HG02763 (cell line): ENCODE measurements around the gene OR1A1.
"Not testable (repeated sequence)": the region's sequence is repeated elsewhere in the genome, so short reads cannot be mapped to it uniquely, and the experiment has no call there.

Experiments
- ATAC-seq: cut with Tn5 transposase; IDR thresholded peaks from one replicate; pipeline ENCODE4 v1.9.1; 2021; ENCODE audit warnings: mild to moderate bottlenecking, moderate library complexity; ENCODE audit not compliant: unreplicated experiment

Gene OR1A1, protein sequence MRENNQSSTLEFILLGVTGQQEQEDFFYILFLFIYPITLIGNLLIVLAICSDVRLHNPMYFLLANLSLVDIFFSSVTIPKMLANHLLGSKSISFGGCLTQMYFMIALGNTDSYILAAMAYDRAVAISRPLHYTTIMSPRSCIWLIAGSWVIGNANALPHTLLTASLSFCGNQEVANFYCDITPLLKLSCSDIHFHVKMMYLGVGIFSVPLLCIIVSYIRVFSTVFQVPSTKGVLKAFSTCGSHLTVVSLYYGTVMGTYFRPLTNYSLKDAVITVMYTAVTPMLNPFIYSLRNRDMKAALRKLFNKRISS

DNA sequence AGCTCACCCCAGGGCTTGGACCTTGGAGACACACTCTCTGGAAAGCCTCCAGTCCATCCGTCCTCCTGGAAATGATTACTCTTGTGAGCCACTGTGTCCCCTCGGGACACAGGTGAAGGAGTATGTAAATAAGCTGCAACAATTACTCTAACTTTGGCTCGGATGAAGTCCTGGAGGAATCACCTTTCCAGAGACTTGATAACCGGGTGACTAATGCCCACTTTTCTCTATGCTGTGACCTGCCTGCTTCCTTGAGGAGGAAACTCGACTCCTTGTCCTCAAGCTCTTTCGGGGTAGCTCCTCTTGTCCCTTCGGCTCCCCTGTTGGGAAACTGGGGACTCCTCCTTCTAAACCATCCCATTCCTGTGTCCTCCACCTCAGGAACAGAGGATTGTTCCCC lies at the start of gene OR1A1:
Gene OR1A1 (plus strand): TSS at position 301 of the 400 bp plus-strand sequence. CDS start 7,954 bp downstream, outside the sequence.
- no peak for ATAC-seq

DNA sequence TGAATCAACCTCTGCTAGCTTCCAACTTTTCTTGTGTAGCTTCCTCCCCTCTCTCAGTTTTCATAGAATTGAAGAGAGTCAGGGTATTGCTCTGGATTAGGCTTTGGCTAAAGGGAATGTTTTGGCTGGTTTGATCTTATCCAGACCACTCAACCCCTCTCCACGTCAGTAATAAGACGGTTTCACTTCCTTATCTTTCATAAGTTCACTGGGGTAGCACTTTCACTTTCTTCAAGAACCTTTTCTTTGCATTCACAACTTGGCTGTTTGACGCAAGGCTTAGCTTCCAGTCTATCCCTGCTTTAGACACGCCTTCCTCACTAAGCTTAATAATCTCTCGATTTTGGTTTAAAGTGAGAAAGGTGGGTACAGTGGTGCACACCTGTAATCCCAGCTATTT lies 39.9 kb upstream of the OR1A1 start:
- ATAC-seq, result no peak

DNA sequence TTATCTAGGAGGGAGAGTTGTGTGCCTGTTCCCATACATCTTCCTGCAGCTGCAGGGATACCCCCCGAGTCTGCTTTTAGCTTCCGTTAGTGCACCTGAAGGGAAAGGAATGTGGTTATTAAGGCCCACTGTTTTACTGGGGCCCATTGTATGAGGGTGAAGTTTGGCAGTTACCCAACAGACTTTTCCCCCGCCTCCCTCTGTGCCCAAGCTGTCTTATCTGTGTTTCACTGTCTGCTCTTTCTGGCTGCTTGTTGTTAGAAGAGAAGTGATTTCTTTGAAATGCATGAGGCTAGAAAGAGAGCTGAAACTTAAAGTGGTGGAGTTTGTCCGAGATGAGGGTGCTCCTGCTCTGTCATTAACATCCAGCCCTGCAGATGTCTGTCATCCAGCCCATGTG lies 17.5 kb upstream of the OR1A1 start:
- no peak for ATAC-seq

DNA sequence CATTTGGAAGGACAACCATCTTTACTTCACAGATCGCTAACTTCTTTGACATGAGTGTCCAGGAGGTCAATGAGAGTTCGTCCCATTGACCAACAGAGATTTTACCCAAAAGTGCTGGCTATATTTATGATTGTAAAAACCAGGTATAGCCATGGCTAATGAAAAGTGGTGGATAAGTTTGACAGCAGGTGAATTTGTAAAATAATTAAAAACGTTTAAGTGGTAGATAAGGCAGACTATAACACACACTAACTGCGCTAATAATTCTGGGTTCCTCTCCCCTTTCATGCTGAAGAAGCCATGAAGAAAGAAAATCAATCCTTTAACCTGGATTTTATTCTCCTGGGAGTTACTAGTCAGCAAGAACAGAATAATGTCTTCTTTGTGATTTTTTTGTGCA lies 10.2 kb upstream of the OR1A1 start, which contains the start of gene OR1A2:
Gene OR1A2 (plus strand): TSS at position 301 of the 400 bp plus-strand sequence. CDS start 0 bp downstream, at position 301.
- ATAC-seq, result no peak

DNA sequence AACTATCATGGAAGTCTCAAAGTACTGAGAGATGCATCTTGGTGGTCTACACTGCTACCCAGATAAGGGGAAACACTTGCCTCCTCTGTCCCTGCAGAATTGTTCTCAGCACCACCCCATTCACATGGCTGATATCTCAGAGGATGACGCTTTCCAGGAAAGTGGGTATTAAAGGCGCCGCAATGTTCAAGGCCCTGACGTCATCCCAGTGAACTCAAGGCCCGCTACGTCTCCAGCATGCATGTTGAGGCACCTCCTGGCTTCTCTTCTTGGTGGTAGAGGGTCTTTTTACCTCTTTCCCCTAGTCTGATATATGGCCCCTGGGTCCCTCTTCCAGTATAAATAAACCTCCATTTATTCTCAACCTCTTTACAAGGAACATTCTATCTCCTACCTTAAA lies 1.0 kb downstream of the OR1A1 start:
- ATAC-seq, result no peak

DNA sequence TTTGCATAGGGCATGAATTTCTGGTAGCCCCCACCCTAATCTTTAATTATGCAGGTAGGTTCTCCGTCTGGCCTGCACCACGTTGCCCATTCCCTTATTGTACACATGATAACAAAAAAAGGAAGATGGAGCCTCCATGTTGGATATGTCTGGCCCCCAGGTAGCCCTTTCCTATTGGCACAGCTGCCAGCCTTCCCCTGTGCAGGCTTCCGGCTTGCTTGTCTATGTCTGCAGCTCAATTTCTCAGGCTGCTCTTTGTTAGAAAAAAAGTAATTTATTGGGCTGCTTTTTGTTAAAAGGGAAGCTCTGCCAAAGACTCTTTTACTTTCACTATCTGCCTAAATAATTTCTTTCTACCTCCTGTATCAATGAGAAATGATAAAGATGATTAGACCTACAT lies 5.5 kb downstream of the OR1A1 start:
- ATAC-seq, result no peak

DNA sequence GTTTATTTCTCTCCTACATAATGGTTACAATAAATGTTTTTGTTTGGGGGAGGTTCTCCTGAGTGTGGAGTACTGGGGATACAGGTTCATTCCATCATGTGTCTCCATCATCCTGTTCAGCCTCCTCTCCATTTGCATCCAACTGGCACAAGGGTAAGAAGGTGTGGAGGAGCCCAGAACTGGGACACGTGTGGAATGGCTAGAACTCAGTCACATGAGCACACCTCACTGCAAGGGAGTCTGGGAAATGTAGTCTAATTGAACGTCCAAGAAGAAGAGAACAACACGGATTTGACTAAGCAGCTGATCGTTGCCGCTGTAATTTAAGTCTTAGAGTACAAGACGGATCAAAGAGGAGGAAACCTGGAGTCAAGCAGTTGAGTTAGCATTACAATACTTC lies 6.1 kb downstream of the OR1A1 start:
- no peak for ATAC-seq

DNA sequence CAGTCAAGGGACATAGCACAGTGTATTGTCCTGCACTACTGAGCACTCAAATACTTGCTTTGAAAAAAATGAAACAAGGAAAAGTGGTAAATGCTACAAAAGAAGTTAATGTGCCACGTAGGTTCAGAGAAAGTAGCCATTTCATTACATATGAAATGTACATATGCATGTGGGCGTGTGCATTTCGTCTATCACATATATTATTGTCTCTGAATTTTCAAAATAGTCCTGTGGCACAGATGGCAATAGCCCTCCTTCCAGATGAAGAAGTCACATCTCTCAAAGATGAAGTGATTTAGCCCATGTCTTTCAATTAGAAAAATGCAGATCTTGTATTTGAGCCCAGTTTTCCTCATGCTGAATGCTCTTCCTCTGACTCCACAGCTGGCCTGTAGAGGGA lies 12.5 kb downstream of the OR1A1 start:
- not testable (repeated sequence) for ATAC-seq

DNA sequence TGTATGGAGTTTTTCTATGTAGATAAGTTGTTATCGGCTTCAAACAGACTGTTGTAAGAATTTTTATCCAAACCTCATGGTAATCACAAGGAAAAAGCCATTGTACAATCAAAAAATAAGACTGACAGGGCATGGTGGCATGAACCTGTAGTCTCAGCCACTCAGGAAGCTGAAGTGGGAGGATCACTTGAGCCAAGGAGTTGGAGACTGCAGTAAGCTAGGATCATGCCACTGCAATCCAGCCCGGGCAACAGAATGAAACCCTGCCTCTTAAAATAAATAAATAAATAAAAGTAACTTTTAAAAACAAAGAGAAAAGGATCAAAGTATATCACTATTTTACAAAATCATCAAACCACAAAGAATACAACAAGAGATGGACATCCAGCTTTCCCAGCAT lies 14.4 kb downstream of the OR1A1 start:
- ATAC-seq, result no peak

DNA sequence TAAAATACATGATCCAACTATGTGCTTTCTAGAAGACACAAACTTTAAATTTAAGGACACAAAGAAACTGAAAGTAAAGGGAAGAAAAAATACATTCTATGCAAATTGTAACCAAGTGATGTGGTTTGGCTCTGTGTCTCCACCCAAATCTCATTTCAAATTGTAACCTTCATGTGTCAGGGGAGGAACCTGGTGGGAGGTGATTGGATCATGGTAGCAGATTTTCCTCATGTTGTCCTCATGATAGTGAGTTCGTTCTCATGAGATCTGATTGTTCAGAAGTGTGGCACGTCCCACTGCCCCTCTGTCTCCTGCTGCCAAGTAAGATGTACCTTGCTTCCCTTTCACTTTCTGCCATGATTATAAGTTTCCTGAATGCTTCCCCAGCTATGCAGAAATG lies 15.0 kb downstream of the OR1A1 start:
- ATAC-seq, result no peak

DNA sequence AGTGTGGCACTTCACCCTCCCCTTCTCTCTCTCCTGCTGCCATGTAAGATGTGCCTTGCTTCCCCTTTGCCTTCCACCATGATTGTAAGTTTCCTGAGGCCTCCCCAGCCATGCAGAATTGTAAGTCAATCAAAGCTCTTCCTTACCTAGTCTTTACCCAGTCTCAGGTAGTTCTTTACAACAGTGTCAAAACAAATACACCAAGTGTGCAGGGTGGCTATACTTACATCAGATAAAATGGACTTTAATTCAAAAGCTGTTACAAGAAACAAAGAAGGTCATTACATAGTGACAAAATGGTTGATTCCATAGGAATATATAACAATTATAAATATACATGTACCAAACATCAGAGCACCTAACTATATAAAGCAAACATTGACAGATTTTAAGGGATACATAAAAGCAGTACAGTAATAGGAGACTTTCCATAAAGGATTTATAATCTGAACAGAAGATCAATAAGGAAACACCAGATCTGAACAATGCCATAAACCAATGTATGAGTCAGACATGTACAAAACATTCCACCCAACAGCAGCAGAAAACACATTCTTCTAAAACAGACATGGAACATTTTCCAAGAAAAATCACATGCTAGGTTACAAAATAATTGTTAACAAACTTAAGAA lies 17.4 kb downstream of the OR1A1 start:
- ATAC-seq, result not testable (repeated sequence)

DNA sequence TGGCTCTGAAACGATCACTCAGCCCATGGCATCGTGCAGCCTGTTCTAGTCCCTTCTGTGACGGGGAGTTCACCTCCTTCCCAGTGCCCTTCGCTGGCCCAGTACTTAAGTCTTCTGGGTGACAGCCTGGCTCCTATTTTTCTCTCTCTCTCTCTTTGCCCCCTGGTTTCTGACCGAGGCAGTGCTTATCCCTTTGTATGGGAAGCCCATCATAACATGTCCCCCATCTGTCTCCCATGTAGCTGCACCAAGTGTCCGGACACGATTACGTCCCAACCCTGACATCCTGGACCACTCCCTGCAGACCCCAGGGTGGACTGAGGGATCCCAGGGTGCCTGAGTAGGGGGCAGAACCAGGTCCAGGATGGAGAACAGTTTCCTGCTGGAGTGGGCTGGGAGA lies 24.8 kb downstream of the OR1A1 start:
- not testable (repeated sequence) for ATAC-seq

DNA sequence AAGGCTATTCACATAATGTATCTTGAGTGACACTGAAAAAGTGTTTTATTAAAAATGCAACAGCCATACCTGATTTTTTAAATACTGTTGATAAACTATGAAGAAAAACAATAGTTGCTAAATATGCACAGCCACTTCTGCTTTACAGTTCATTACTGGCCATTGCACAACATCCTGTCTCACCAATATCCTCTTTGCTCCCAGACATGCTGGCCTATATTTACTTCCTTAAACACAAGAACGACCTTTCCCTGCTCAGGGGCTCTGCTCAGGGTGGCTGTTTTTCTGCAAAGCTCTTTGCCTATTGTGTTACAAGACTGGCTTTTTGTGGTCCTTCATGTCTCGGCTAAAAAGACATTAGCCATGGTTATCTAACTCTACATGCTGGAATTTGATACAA lies 31.2 kb downstream of the OR1A1 start:
- ATAC-seq, result not testable (repeated sequence)

DNA sequence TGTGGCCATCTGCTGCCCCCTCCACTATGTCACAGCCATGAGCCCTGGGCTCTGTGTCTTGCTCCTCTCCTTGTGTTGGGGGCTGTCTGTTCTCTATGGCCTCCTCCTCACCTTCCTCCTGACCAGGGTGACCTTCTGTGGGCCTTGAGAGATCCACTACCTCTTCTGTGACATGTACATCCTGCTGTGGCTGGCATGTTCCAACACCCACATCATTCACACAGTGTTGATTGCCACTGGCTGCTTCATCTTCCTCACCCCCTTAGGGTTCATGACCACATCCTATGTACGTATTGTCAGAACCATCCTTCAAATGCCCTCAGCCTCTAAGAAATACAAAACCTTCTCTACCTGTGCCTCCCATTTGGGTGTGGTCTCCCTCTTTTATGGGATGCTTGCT lies 33.6 kb downstream of the OR1A1 start:
- not testable (repeated sequence) for ATAC-seq

DNA sequence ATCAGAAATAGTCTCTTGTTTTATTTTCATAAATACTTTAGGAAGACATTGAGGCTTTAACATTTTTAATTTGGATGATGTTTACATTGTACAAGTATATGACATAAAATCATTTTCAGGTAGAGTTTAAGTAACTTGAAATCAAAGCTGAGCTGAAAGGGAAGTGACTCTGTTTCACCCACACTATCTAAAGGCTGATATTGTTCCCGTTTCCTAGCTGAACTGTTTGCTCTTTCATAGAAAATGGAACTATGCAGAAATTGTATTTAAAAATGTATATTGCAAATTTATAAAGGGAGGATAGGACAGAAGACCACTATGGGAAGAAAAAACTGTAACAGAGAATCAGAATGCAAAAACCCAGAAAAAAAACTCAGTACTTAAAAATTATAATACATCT lies 37.4 kb downstream of the OR1A1 start:
- ATAC-seq, result not testable (repeated sequence)

DNA sequence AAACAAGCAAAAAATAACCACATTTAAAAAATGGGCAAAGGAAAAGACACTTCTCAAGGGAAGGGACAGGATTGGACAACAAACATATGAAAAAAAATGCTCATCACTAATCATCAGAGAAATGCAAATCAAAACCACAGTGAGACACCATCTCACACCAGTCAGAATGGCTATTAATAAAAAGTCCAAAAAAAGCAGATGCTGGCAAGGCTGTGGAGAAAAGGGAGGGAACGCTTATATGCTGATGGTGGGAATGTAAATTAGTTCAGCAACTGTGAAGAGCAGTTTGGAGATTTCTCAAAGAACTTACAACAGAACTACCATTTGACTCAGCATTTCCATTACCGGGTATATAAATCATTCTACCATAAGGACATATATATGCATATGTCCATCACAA lies 41.5 kb downstream of the OR1A1 start:
- not testable (repeated sequence) for ATAC-seq

DNA sequence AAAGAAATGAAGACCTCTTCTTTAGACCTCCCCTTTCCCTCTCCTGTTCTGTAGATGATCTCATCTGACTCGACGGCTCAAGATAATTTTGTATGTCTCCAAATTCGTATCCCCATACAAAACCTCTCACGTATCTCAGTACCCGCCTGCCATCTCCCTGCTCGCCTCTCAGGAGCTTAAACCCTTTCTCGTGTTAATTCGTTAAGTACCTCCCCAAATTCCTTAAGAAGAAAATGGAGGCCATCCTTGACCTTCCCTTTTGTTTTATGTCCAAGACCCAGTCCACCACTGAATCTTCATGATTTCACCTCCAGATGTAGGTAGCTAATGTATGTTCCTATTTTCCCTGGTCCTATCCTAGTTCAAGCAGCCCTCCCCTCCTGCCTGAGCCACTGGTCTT lies 49.1 kb downstream of the OR1A1 start:
- no peak for ATAC-seq

DNA sequence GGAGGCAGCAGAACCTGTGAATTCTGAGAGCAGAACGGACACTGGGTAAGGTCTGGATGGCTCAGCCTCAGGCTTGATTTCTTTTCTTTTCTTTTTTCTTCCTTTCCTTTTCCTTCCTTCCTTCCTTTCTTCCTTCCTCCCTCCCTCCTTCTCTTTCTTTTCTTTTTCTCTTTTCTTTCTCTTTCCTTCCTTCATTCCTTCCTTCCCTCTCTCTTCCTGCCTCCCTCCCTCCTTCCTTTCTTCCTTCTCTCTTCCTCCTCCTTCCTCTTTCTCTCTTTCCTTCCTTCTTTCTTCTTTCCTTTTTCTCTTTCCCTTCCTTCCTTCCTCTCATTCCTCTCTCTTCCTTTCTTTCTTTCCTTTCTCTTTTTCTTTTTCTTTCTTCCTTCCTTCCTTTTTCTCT lies 52.7 kb downstream of the OR1A1 start:
- ATAC-seq, result no peak

DNA sequence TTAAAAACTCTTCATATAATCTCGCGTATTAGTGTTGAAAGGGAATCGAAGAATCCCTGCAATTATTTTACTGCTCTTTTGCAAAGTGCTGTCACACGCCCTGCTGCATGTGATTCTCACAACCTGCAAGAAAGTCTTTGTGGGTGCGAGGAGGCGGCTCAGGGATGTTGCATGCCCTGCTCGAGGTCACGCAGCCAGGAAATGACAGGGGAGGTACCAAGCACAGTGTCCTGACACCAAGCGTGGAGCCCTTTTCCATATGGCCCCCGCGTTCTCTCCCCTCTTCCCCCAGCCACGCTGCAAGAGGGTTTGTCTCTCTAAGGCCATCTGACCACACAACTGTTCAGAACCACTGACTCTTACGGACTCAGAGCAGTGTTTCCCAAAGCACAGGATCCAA lies 53.1 kb downstream of the OR1A1 start:
- ATAC-seq, result no peak
